ENCODE data around the gene TAPBP. TPM values are rescaled to one million over a fixed set of nuclear protein-coding genes. Genes with fewer than 3 reads are reported as not detected.

Gene TAPBP
- total RNA-seq, 4 donors from 2014 or later: 175 to 423 (median 217) TPM

- 82% methylated on average over 5 of the region's 5 CpGs; no CpG with 5 or more reads in 1 of the 2 donors for WGBS, 2 donors (ENCODE audit: low coverage in 1 of 2)
- DNase-seq: no peak
- peaks cover 2 to 3% (median 2%) of the 10 kb centered on the region in 4 donors for H3K4me1 ChIP-seq
- intact Hi-C loops (cut with DNase I; ENCODE audit: low total_unique reads): no loop called here
- H3K27ac ChIP-seq: no peak overlapping the region
- TF ChIP-seq POLR2AphosphoS5 (IDR thresholded peaks at IDR 0.05) (no peak), POLR2A (IDR thresholded peaks at IDR 0.05) (no peak), EP300 (IDR thresholded peaks at IDR 0.05; ENCODE audit: low read depth) (no peak)
- TF ChIP-seq, protein P1, sequence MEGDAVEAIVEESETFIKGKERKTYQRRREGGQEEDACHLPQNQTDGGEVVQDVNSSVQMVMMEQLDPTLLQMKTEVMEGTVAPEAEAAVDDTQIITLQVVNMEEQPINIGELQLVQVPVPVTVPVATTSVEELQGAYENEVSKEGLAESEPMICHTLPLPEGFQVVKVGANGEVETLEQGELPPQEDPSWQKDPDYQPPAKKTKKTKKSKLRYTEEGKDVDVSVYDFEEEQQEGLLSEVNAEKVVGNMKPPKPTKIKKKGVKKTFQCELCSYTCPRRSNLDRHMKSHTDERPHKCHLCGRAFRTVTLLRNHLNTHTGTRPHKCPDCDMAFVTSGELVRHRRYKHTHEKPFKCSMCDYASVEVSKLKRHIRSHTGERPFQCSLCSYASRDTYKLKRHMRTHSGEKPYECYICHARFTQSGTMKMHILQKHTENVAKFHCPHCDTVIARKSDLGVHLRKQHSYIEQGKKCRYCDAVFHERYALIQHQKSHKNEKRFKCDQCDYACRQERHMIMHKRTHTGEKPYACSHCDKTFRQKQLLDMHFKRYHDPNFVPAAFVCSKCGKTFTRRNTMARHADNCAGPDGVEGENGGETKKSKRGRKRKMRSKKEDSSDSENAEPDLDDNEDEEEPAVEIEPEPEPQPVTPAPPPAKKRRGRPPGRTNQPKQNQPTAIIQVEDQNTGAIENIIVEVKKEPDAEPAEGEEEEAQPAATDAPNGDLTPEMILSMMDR (IDR thresholded peaks at IDR 0.05): no peak
- H3K9me3 ChIP-seq: no peaks in the 10 kb centered on the region
- in situ Hi-C loops (cut with MboI; ENCODE audit: low pct_ligation_motif_present in 1 of 4, low pct_unique_long_range_greater_than_20kb in 1 of 4, low sequenced_read_pairs in 3 of 4): no loop called here
- H3K27me3 ChIP-seq: no peaks in the 10 kb centered on the region
- no peaks in the 10 kb centered on the region for H3K36me3 ChIP-seq
- no peak overlapping the region for H3K4me3 ChIP-seq
These were observed 15.2 kb upstream of the TAPBP start for GRCh38 chr6:33329058-33329457.

- Histone ChIP-seq H3K4me3 (peak overlapping the region in 3 of 4 donors; percentile 83 to 93 (median 85)), H3K9me3 (no peaks in the 10 kb centered on the region), H3K27me3 (no peaks in the 10 kb centered on the region), H3K36me3 (peaks cover 0 to 18% (median 7%) of the 10 kb centered on the region in 4 donors), H3K27ac (peak overlapping the region; percentile 90 to 94 (median 92)), H3K4me1 (peaks cover 21 to 41% (median 36%) of the 10 kb centered on the region in 4 donors)
- in situ Hi-C loops (cut with MboI; ENCODE audit: low pct_ligation_motif_present in 1 of 4, low pct_unique_long_range_greater_than_20kb in 1 of 4, low sequenced_read_pairs in 3 of 4): no loop called here
- intact Hi-C loops (cut with DNase I; ENCODE audit: low total_unique reads): no loop called here
- DNase-seq: no peak
- 28% methylated on average over 7 of the region's 7 CpGs; no CpG with 5 or more reads in 1 of the 2 donors for WGBS, 2 donors (ENCODE audit: low coverage in 1 of 2)
- TF ChIP-seq EP300 (IDR thresholded peaks at IDR 0.05; ENCODE audit: low read depth): no peak
- TF ChIP-seq, protein P1 (IDR thresholded peaks at IDR 0.05): no peak
These were observed 10.2 kb upstream of the TAPBP start for GRCh38 chr6:33324125-33324524.

DNA sequence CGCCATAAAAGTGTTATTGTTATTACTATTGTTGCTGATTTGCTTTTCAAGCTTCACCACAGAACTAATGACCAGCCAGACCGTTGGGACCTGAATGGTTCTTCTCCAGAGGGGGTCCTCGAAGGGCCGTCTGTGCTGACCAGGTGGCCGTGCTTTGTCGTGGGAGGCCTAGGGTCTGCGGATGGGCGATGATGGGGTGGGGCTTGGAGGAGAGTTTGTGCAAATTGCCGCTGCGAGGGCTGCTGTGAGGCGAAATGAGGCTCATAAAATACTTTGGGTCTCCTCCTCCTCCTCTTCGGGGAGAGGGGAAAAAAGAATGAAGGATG is 9.7 kb upstream of the TAPBP start:
- WGBS, 2 donors (ENCODE audit: low coverage in 1 of 2): 1% methylated on average over 12 of the region's 12 CpGs; no CpG with 5 or more reads in 1 of the 2 donors
- Histone ChIP-seq H3K27me3 (no peaks in the 10 kb centered on the region), H3K36me3 (peaks cover 0 to 23% (median 8%) of the 10 kb centered on the region in 4 donors), H3K4me3 (peak overlapping the region; percentile 31 to 93 (median 84)), H3K9me3 (no peaks in the 10 kb centered on the region), H3K4me1 (peaks cover 24 to 46% (median 41%) of the 10 kb centered on the region in 4 donors), H3K27ac (peak overlapping the region; percentile 90 to 94 (median 92))
- no peak for DNase-seq
- in situ Hi-C loops (cut with MboI; ENCODE audit: low pct_ligation_motif_present in 1 of 4, low pct_unique_long_range_greater_than_20kb in 1 of 4, low sequenced_read_pairs in 3 of 4) (no loop called here), intact Hi-C loops (cut with DNase I; ENCODE audit: low total_unique reads) (no loop called here)
- TF ChIP-seq EP300 (IDR thresholded peaks at IDR 0.05; ENCODE audit: low read depth): no peak
- no peak for TF ChIP-seq POLR2A (IDR thresholded peaks at IDR 0.05)
- TF ChIP-seq, protein P1 (IDR thresholded peaks at IDR 0.05): no peak
- no peak for TF ChIP-seq POLR2AphosphoS5 (IDR thresholded peaks at IDR 0.05)

- no peaks in the 10 kb centered on the region for H3K9me3 ChIP-seq
- peak overlapping the region; percentile 90 to 94 (median 92) for H3K27ac ChIP-seq
- no peaks in the 10 kb centered on the region for H3K27me3 ChIP-seq
- H3K4me1 ChIP-seq: peaks cover 26 to 60% (median 51%) of the 10 kb centered on the region in 4 donors
- intact Hi-C loops (cut with DNase I; ENCODE audit: low total_unique reads): no loop called here
- H3K4me3 ChIP-seq: peak overlapping the region in 1 of 4 donors; percentile 93
- in situ Hi-C loops (cut with MboI; ENCODE audit: low pct_ligation_motif_present in 1 of 4, low pct_unique_long_range_greater_than_20kb in 1 of 4, low sequenced_read_pairs in 3 of 4): no loop called here
- DNase-seq: no peak
- 72 to 77% methylated on average over 3 to 9 of the region's 9 CpGs for WGBS, 2 donors (ENCODE audit: low coverage in 1 of 2)
- H3K36me3 ChIP-seq: peaks cover 0 to 24% (median 8%) of the 10 kb centered on the region in 4 donors
- TF ChIP-seq EP300 (IDR thresholded peaks at IDR 0.05; ENCODE audit: low read depth) (no peak), POLR2AphosphoS5 (IDR thresholded peaks at IDR 0.05) (no peak)
These were observed 7.3 kb upstream of the TAPBP start for GRCh38 chr6:33321227-33321626.
